Mucosa of descending colon (tissue), 3 donors: ENCODE results near the gene REG3A. TPM values are rescaled to one million over a fixed set of nuclear protein-coding genes. Genes with fewer than 3 reads are reported as not detected.

Experiments
- ATAC-seq: fragments of 200-7000 bp; cut with Tn5 transposase; one replicate; pipeline ENCODE4 v1.9.1; 2020; ENCODE audit warnings: mild to moderate bottlenecking, moderate library complexity
- DNase-seq, 3 donors: peaks; one replicate each; pipeline ENCODE4 v3.0.0-alpha.2; 2020
- H3K36me3 ChIP-seq: fragments of 200-600 bp; one replicate; pipeline ENCODE4 v1.8.0; 2021; ENCODE audit warnings: low read depth, mild to moderate bottlenecking
- H3K4me1 ChIP-seq: fragments of 200-600 bp; one replicate; pipeline ENCODE4 v1.8.0; 2021; ENCODE audit warnings: low read depth, mild to moderate bottlenecking
- H3K4me3 ChIP-seq: fragments of 200-600 bp; one replicate; pipeline ENCODE4 v1.8.0; 2021; ENCODE audit warnings: mild to moderate bottlenecking
- H3K9me3 ChIP-seq: fragments of 200-600 bp; one replicate; pipeline ENCODE4 v1.8.0; 2021; ENCODE audit warnings: mild to moderate bottlenecking
- CTCF ChIP-seq: fragments of 200-600 bp; IDR thresholded peaks from one replicate; pipeline ENCODE4 v1.8.0; 2022; ENCODE audit warnings: antibody characterized with exemption, mild to moderate bottlenecking
- intact Hi-C, 2 donors: fragments of 100-400 bp; cut with DNase I in 1 of 2; cut with micrococcal nuclease in 1 of 2; formaldehyde crosslinking; loops; one replicate each; pipeline versions ENCODE4 v1.11.0 to v1.11.1; 2022; cut with DNase I, micrococcal nuclease
- total RNA-seq, 3 donors: library from RNA; stranded (reverse); fragmentation: NEBNext Ultra II Directional in 2 of 3; extraction: Animal tissue kit (Norgen Biotek cat#: 25700) in 2 of 3; gene quantifications; one replicate each; pipeline versions ENCODE4 v1.2.1 to v1.2.4, GENCODE V29; 2021 to 2023
- donor health status: DM: no; HTN: no; CAD: no; lungs with moderate emphysema.
- donor health status: DM: no; HTN: no; CAD: no.
- donor health status: DM: no; HTN: yes; CAD: no.

The REG3A gene
- total RNA-seq, 3 donors from 2014 or later = not detected

- Histone ChIP-seq H3K9me3 (no peaks in the 10 kb centered on the region), H3K4me1 (no peaks in the 10 kb centered on the region), H3K4me3 (no peak overlapping the region), H3K36me3 (no peaks in the 10 kb centered on the region)
- TF ChIP-seq CTCF = no peak
- DNase-seq = no peak
- ATAC-seq = no peak
- intact Hi-C loops = no loop called here
Measured at GRCh38 chr2:79162132-79162531, 2.6 kb upstream of the REG3A start.

- Histone ChIP-seq H3K4me1 (no peaks in the 10 kb centered on the region), H3K9me3 (no peaks in the 10 kb centered on the region), H3K36me3 (no peaks in the 10 kb centered on the region), H3K4me3 (no peak overlapping the region)
- no peak for ATAC-seq
- no peak for DNase-seq
- TF ChIP-seq CTCF = no peak
- intact Hi-C loops = no loop called here
Measured at GRCh38 chr2:79159030-79159429, 523 bp downstream of the REG3A start.

GRCh38 chr2:79155826-79156476, 3.6 kb downstream of the REG3A start:
- no peak for TF ChIP-seq CTCF
- intact Hi-C loops = no loop called here
- no peaks in the 10 kb centered on the region for H3K36me3 ChIP-seq
- no peaks in the 10 kb centered on the region for H3K9me3 ChIP-seq
- ATAC-seq = no peak
- H3K4me1 ChIP-seq = no peaks in the 10 kb centered on the region
- no peak for DNase-seq
- no peak overlapping the region for H3K4me3 ChIP-seq

GRCh38 chr2:79139423-79139822, 20.1 kb downstream of the REG3A start:
- no peak overlapping the region for H3K4me3 ChIP-seq
- no peaks in the 10 kb centered on the region for H3K9me3 ChIP-seq
- no peak for TF ChIP-seq CTCF
- DNase-seq (peak in 1 of 3 donors; percentile 23), ATAC-seq (peak; percentile 95)
- H3K4me1 ChIP-seq = no peaks in the 10 kb centered on the region
- intact Hi-C loops = no loop called here
- no peaks in the 10 kb centered on the region for H3K36me3 ChIP-seq

GRCh38 chr2:79138385-79138784, 21.2 kb downstream of the REG3A start:
- TF ChIP-seq CTCF = no peak
- ATAC-seq (no peak), DNase-seq (no peak)
- Histone ChIP-seq H3K4me3 (no peak overlapping the region), H3K36me3 (no peaks in the 10 kb centered on the region), H3K4me1 (no peaks in the 10 kb centered on the region), H3K9me3 (no peaks in the 10 kb centered on the region)
- intact Hi-C loops = no loop called here

- no peaks in the 10 kb centered on the region for H3K36me3 ChIP-seq
- intact Hi-C loops = no loop called here
- H3K4me1 ChIP-seq = no peaks in the 10 kb centered on the region
- DNase-seq (peak in 1 of 3 donors; percentile 4), ATAC-seq (no peak)
- no peak overlapping the region for H3K4me3 ChIP-seq
- H3K9me3 ChIP-seq = no peaks in the 10 kb centered on the region
- no peak for TF ChIP-seq CTCF
Measured at GRCh38 chr2:79131687-79132086, 27.9 kb downstream of the REG3A start.
